Right renal cortex interstitium (tissue), 3 donors: ENCODE results near the gene ISY1. TPM values are rescaled to one million over a fixed set of nuclear protein-coding genes. Genes with fewer than 3 reads are reported as not detected.
"Not testable (repeated sequence)": the region's sequence is repeated elsewhere in the genome, so short reads cannot be mapped to it uniquely, and the experiment has no call there.

Experiments used
- DNase-seq, 3 donors: peaks; one replicate each; pipeline ENCODE4 v3.0.0-alpha.2; 2013; ENCODE audit warnings: low read depth in 3 of 3, low spot score in 2 of 3
- polyA plus RNA-seq, 3 donors: library from polyadenylated mRNA; unstranded; fragments of 120-200 nt; gene quantifications; one replicate each; pipeline ENCODE4 v1.2.1, GENCODE V29; 2013; ENCODE audit not compliant: insufficient read length in 3 of 3

ISY1 gene
- polyA plus RNA-seq, 3 donors = 55.2 to 57.5 (median 57.3) TPM

- no peak for DNase-seq
Measured at GRCh38 chr3:129121016-129121791, 39.7 kb downstream of the ISY1 start.

GRCh38 chr3:129120254-129121004 lies 40.4 kb downstream of the ISY1 start:
- DNase-seq = peak; percentile 72 to 83 (median 74)

- no peak for DNase-seq
Measured at GRCh38 chr3:129119365-129120100, 41.3 kb downstream of the ISY1 start.

GRCh38 chr3:129118745-129119144 lies 42.1 kb downstream of the ISY1 start:
- DNase-seq = no peak

GRCh38 chr3:129117134-129117533 lies 43.7 kb downstream of the ISY1 start:
- DNase-seq = no peak

- no peak for DNase-seq
Measured at GRCh38 chr3:129116482-129116946, 44.3 kb downstream of the ISY1 start.

- DNase-seq = no peak
Measured at GRCh38 chr3:129114455-129114854, 46.4 kb downstream of the ISY1 start.

- DNase-seq = no peak
Measured at GRCh38 chr3:129112308-129113052, 48.4 kb downstream of the ISY1 start.

- not testable (repeated sequence) for DNase-seq
Measured at GRCh38 chr3:129111076-129111780, 49.6 kb downstream of the ISY1 start.

- DNase-seq = no peak
Measured at GRCh38 chr3:129107793-129108192, 53.1 kb downstream of the ISY1 start.

GRCh38 chr3:129106866-129107565 lies 53.8 kb downstream of the ISY1 start:
- no peak for DNase-seq

- DNase-seq = no peak
Measured at GRCh38 chr3:129106320-129106719, 54.5 kb downstream of the ISY1 start.

- DNase-seq = no peak
Measured at GRCh38 chr3:129105862-129106261, 55.0 kb downstream of the ISY1 start.

GRCh38 chr3:129104498-129105079 lies 56.3 kb downstream of the ISY1 start:
- no peak for DNase-seq

- DNase-seq = no peak
Measured at GRCh38 chr3:129104051-129104450, 56.8 kb downstream of the ISY1 start.

- DNase-seq = no peak
Measured at GRCh38 chr3:129103296-129103695, 57.6 kb downstream of the ISY1 start.

GRCh38 chr3:129101370-129102138 lies 59.3 kb downstream of the ISY1 start:
- no peak for DNase-seq

GRCh38 chr3:129100274-129100673 lies 60.6 kb downstream of the ISY1 start:
- no peak for DNase-seq
